Astrocyte (in vitro differentiated cells and primary cell): ENCODE results near the gene CTBS. TPM values are rescaled to one million over a fixed set of nuclear protein-coding genes. Genes with fewer than 3 reads are reported as not detected.

Experiments used
- DNase-seq: peaks from one replicate; pipeline ENCODE4 v3.0.0-alpha.2; 2010; ENCODE audit warnings: low read depth
- FAIRE-seq: peaks from 2 replicates; lab custom pipeline; 2011; peaks lifted over from hg19 to GRCh38; lab: Jason Lieb, UNC
- H2AFZ ChIP-seq: 2 replicates; pipeline ENCODE4 v1.6.0; 2012; ENCODE audit warnings: low read depth, low read length, inconsistent platforms
- H3K27ac ChIP-seq: 2 replicates; pipeline ENCODE4 v1.5.1; 2011; ENCODE audit warnings: low read depth, low read length, inconsistent platforms
- H3K27me3 ChIP-seq: 2 replicates; pipeline ENCODE4 v1.6.0; 2011; ENCODE audit warnings: low read length, inconsistent platforms; ENCODE audit not compliant: insufficient read depth
- H3K36me3 ChIP-seq: 2 replicates; pipeline ENCODE4 v1.5.1; 2011; ENCODE audit warnings: low read length, inconsistent platforms; ENCODE audit not compliant: insufficient read depth
- H3K4me1 ChIP-seq: 2 replicates; pipeline ENCODE4 v1.5.1; 2011; ENCODE audit warnings: low read length, inconsistent platforms; ENCODE audit not compliant: insufficient read depth
- H3K4me2 ChIP-seq: 2 replicates; pipeline ENCODE4 v1.6.0; 2012; ENCODE audit warnings: low read length, inconsistent platforms
- H3K4me3 ChIP-seq: 2 replicates; pipeline ENCODE4 v1.5.1; 2011; ENCODE audit warnings: low read depth, mild to moderate bottlenecking, low read length, inconsistent platforms; ENCODE audit not compliant: insufficient read depth
- H3K79me2 ChIP-seq: 2 replicates; pipeline ENCODE4 v1.6.0; 2012; ENCODE audit warnings: mild to moderate bottlenecking, low read length, inconsistent platforms; ENCODE audit not compliant: insufficient read depth
- H3K9ac ChIP-seq: 2 replicates; pipeline ENCODE4 v1.6.0; 2012; ENCODE audit warnings: mild to moderate bottlenecking, low read length, inconsistent platforms
- H3K9me3 ChIP-seq: 2 replicates; pipeline ENCODE4 v1.5.1; 2012; ENCODE audit warnings: low read depth, mild to moderate bottlenecking, low read length, inconsistent platforms; ENCODE audit not compliant: insufficient read depth
- H4K20me1 ChIP-seq: 2 replicates; pipeline ENCODE4 v1.6.0; 2012; ENCODE audit warnings: low read length, inconsistent platforms; ENCODE audit not compliant: insufficient read depth
- H3K27ac Mint-ChIP-seq: one replicate; pipeline ENCODE4 v1.8.0; 2021; ENCODE audit warnings: mild to moderate bottlenecking, mixed read lengths; ENCODE audit not compliant: unreplicated experiment
- H3K27me3 Mint-ChIP-seq: one replicate; pipeline ENCODE4 v1.8.0; 2021; ENCODE audit warnings: low read depth, mixed read lengths; ENCODE audit not compliant: unreplicated experiment
- H3K36me3 Mint-ChIP-seq: one replicate; pipeline ENCODE4 v1.8.0; 2021; ENCODE audit warnings: low read depth, mixed read lengths; ENCODE audit not compliant: unreplicated experiment
- H3K4me1 Mint-ChIP-seq: one replicate; pipeline ENCODE4 v1.8.0; 2021; ENCODE audit warnings: low read depth, mixed read lengths; ENCODE audit not compliant: unreplicated experiment
- H3K4me3 Mint-ChIP-seq: one replicate; pipeline ENCODE4 v1.8.0; 2021; ENCODE audit warnings: mild to moderate bottlenecking, moderate library complexity, mixed read lengths; ENCODE audit not compliant: unreplicated experiment
- H3K9me3 Mint-ChIP-seq: one replicate; pipeline ENCODE4 v1.8.0; 2021; ENCODE audit warnings: mild to moderate bottlenecking, mixed read lengths; ENCODE audit not compliant: unreplicated experiment
- CTCF ChIP-seq: IDR thresholded peaks from 2 replicates; pipeline ENCODE4 v1.5.1; 2011; ENCODE audit warnings: low read depth, mild to moderate bottlenecking, inconsistent platforms, low read length, moderate library complexity; ENCODE audit not compliant: insufficient read depth
- EZH2 ChIP-seq: IDR thresholded peaks from 2 replicates; pipeline ENCODE4 v1.6.1; 2012; ENCODE audit warnings: mild to moderate bottlenecking, low read length, inconsistent platforms; ENCODE audit not compliant: insufficient read depth
- total RNA-seq: library from RNA; stranded (reverse); gene quantifications from 2 replicates; pipeline ENCODE4 v1.2.1, GENCODE V29; 2021

Gene CTBS
- total RNA-seq, 1 donor from 2014 or later = 16.9 TPM

DNA sequence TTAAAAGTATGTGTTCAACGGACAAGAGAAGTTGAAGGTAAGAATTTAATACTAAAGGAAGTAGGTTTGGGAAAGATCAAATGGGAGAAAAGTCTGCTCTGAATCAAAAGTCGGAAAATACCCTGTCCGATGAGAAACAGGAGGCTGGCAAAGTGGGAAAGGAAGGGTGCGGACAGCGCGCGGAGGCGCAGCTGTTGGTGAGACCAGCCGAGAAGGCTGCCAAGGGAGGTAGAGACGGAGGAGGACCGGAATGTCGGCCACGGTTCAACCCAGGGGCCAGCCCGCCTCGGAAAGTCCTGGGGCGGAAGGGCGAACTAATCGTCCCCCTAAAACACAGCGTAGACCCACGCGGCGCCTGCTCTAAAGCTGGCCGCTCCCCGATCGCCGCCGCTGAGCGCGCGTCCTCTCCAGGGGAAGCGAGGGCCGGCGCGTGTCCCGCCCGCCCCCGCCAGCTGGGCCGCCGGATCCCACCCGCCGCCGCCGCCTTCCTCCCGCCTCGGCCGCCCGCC is 68.7 kb downstream of the CTBS start:
- Histone ChIP-seq H3K4me3 (peak overlapping the region; percentile 96), H4K20me1 (peaks cover 49% of the 10 kb centered on the region), H3K27ac (peak overlapping the region; percentile 97), H3K36me3 (peaks cover 6% of the 10 kb centered on the region), H3K4me2 (peak overlapping the region; percentile 92), H3K79me2 (peaks cover 61% of the 10 kb centered on the region), H3K9me3 (no peaks in the 10 kb centered on the region), H3K4me1 (peaks cover 12% of the 10 kb centered on the region), H3K27me3 (no peaks in the 10 kb centered on the region), H2AFZ (peak overlapping the region; percentile 31), H3K9ac (peak overlapping the region; percentile 95)
- Mint-ChIP-seq H3K36me3 (peaks cover 11% of the 10 kb centered on the region), H3K27me3 (no peaks in the 10 kb centered on the region), H3K4me1 (peaks cover 13% of the 10 kb centered on the region), H3K9me3 (peaks cover 12% of the 10 kb centered on the region), H3K27ac (peak overlapping the region; percentile 98), H3K4me3 (peak overlapping the region; percentile 98)
- no peak for TF ChIP-seq EZH2
- TF ChIP-seq CTCF = no peak
- DNase-seq (peak; percentile 44), FAIRE-seq (no peak)

- Histone ChIP-seq H3K27ac (peak overlapping the region; percentile 97), H2AFZ (no peak overlapping the region), H3K9ac (peak overlapping the region; percentile 95), H4K20me1 (peaks cover 56% of the 10 kb centered on the region), H3K4me2 (peak overlapping the region; percentile 92), H3K4me1 (peaks cover 12% of the 10 kb centered on the region), H3K4me3 (peak overlapping the region; percentile 96), H3K79me2 (peaks cover 69% of the 10 kb centered on the region), H3K9me3 (no peaks in the 10 kb centered on the region), H3K36me3 (peaks cover 10% of the 10 kb centered on the region), H3K27me3 (no peaks in the 10 kb centered on the region)
- H3K36me3 Mint-ChIP-seq = peaks cover 14% of the 10 kb centered on the region
- H3K27me3 Mint-ChIP-seq = no peaks in the 10 kb centered on the region
- peaks cover 12% of the 10 kb centered on the region for H3K9me3 Mint-ChIP-seq
- FAIRE-seq = peak; percentile 9
- H3K4me3 Mint-ChIP-seq = peak overlapping the region; percentile 98
- peak; percentile 91 for DNase-seq
- peak overlapping the region; percentile 97 for H3K27ac Mint-ChIP-seq
- TF ChIP-seq EZH2 (no peak), CTCF (peak; percentile 8)
- peaks cover 13% of the 10 kb centered on the region for H3K4me1 Mint-ChIP-seq
Observed at GRCh38 chr1:84504580-84505492, 69.4 kb downstream of the CTBS start.
